Prostate gland (tissue), 2 donors: ENCODE data around the gene KCNMB4. TPM values are rescaled to one million over a fixed set of nuclear protein-coding genes. Genes with fewer than 3 reads are reported as not detected.
A peak's percentile ranks its signal among the peaks of the same experiment; 100 is the strongest.

Source experiments
- DNase-seq: peaks from one replicate; pipeline ENCODE4 v3.0.0-alpha.2; 2019; ENCODE audit warnings: low spot score
- H3K27ac ChIP-seq, 2 donors: fragments of 200-600 bp; sonication (generic); 2 replicates each; pipeline ENCODE4 v1.5.1; 2017 to 2019
- H3K27me3 ChIP-seq: fragments of 200-600 bp; sonication (generic); replicated peaks from 2 replicates; pipeline ENCODE4 v1.5.1; 2019; ENCODE audit not compliant: insufficient read depth
- H3K36me3 ChIP-seq, 2 donors: fragments of 200-600 bp; sonication (generic); 1 replicate in 1 of 2; 2 replicates in 1 of 2; pipeline versions ENCODE4 v1.5.1 to v1.8.1; 2017 to 2019
- H3K4me1 ChIP-seq: fragments of 200-600 bp; sonication (generic); replicated peaks from 2 replicates; pipeline ENCODE4 v1.5.1; 2019
- H3K4me3 ChIP-seq, 2 donors: fragments of 200-600 bp; sonication (generic); 2 replicates each; pipeline ENCODE4 v1.5.1; 2017 to 2019
- H3K9me3 ChIP-seq: fragments of 200-600 bp; sonication (generic); 2 replicates; pipeline ENCODE4 v1.5.1; 2017
- CTCF ChIP-seq, 4 experiments: fragments of 200-600 bp in 2 of 4; fragments of 450-650 bp in 2 of 4; sonication (generic) in 2 of 4; IDR thresholded peaks; 1 replicate in 3 of 4; 2 replicates in 1 of 4; pipeline ENCODE4 v1.5.1; 2016 to 2019; ENCODE audit warnings: antibody characterized with exemption in 4 of 4, mild to moderate bottlenecking in 2 of 4, moderate library complexity in 2 of 4
- POLR2A ChIP-seq: fragments of 450-650 bp; IDR thresholded peaks from one replicate; pipeline ENCODE4 v1.6.1; 2016; ENCODE audit warnings: antibody characterized with exemption, mild to moderate bottlenecking
- POLR2AphosphoS5 ChIP-seq: sonication (generic); formaldehyde crosslinking; IDR thresholded peaks from one replicate; pipeline ENCODE4 v1.6.1; 2017; ENCODE audit warnings: antibody characterized with exemption
- WGBS: methylation state at CpG from one replicate; pipeline ENCODE4 v1.1.5; 2018; 5-methylcytosine and 5-hydroxymethylcytosine counted together
- intact Hi-C: fragments of 100-400 bp; cut with DNase I; formaldehyde crosslinking; loops from one replicate; pipeline ENCODE4 v1.14.2; 2022
- total RNA-seq, 2 donors: library from RNA; depleted of rRNA; stranded (reverse); fragments of >200 nt; gene quantifications; one replicate each; pipeline ENCODE4 v1.1.0, GENCODE V29; 2016

The KCNMB4 gene
- total RNA-seq: 1 to 10 TPM; 1.5 to 4.8 TPM

GRCh38 chr12:70365648-70366518 is at the start of gene KCNMB4:
KCNMB4 (plus strand) TSS chr12:70366290; CDS start chr12:70366735, 445 bp downstream.
- peak within 1 kb of the TSS; percentile 54 to 79 for H3K4me3 ChIP-seq
- intact Hi-C loops: no loop called here
- H3K9me3 ChIP-seq: no peaks in the 10 kb centered on the region
- DNase-seq: peak; percentile 34
- no peaks in the 10 kb centered on the region for H3K4me1 ChIP-seq
- peak within 1 kb of the TSS in 1 of 2 donors; percentile 4 for H3K27ac ChIP-seq
- no peaks in the 10 kb centered on the region for H3K36me3 ChIP-seq
- no peaks in the 10 kb centered on the region for H3K27me3 ChIP-seq
- TF ChIP-seq CTCF (IDR thresholded peaks at IDR 0.05): no peak
- TF ChIP-seq POLR2AphosphoS5: no peak
- no peak for TF ChIP-seq POLR2A
- WGBS: under 1% methylated on average over 54 of the region's 88 CpGs

GRCh38 chr12:70317781-70318180 is 48.3 kb upstream of the KCNMB4 start:
- TF ChIP-seq CTCF (IDR thresholded peaks at IDR 0.05): no peak
- no peak for TF ChIP-seq POLR2A
- no peak for TF ChIP-seq POLR2AphosphoS5
- 95% methylated on average over 3 of the region's 3 CpGs for whole genome bisulfite sequencing
- no peak for DNase-seq
- H3K9me3 ChIP-seq: no peaks in the 10 kb centered on the region
- H3K4me1 ChIP-seq: no peaks in the 10 kb centered on the region
- intact Hi-C loops: no loop called here
- no peak overlapping the region for H3K27ac ChIP-seq
- H3K4me3 ChIP-seq: no peak overlapping the region
- no peaks in the 10 kb centered on the region for H3K36me3 ChIP-seq
- H3K27me3 ChIP-seq: no peaks in the 10 kb centered on the region

GRCh38 chr12:70319605-70320004 is 46.5 kb upstream of the KCNMB4 start:
- DNase-seq: no peak
- Histone ChIP-seq H3K36me3 (no peaks in the 10 kb centered on the region), H3K9me3 (no peaks in the 10 kb centered on the region), H3K27ac (no peak overlapping the region), H3K27me3 (no peaks in the 10 kb centered on the region), H3K4me1 (no peaks in the 10 kb centered on the region), H3K4me3 (no peak overlapping the region)
- WGBS: 91% methylated on average over 4 of the region's 4 CpGs
- intact Hi-C loops: no loop called here
- TF ChIP-seq CTCF (IDR thresholded peaks at IDR 0.05) (no peak), POLR2AphosphoS5 (no peak), POLR2A (no peak)

GRCh38 chr12:70321191-70321590 is 44.9 kb upstream of the KCNMB4 start:
- WGBS: 89% methylated on average over 2 of the region's 2 CpGs
- no peak for DNase-seq
- Histone ChIP-seq H3K36me3 (no peaks in the 10 kb centered on the region), H3K4me1 (no peaks in the 10 kb centered on the region), H3K27me3 (no peaks in the 10 kb centered on the region), H3K27ac (no peak overlapping the region), H3K9me3 (no peaks in the 10 kb centered on the region), H3K4me3 (no peak overlapping the region)
- no peak for TF ChIP-seq POLR2AphosphoS5
- no peak for TF ChIP-seq CTCF (IDR thresholded peaks at IDR 0.05)
- TF ChIP-seq POLR2A: no peak
- intact Hi-C loops: no loop called here

GRCh38 chr12:70327541-70327940 is 38.5 kb upstream of the KCNMB4 start:
- intact Hi-C loops: no loop called here
- Histone ChIP-seq H3K9me3 (no peaks in the 10 kb centered on the region), H3K27ac (no peak overlapping the region), H3K36me3 (no peaks in the 10 kb centered on the region), H3K27me3 (no peaks in the 10 kb centered on the region), H3K4me1 (no peaks in the 10 kb centered on the region), H3K4me3 (no peak overlapping the region)
- DNase-seq: no peak
- WGBS: 98% methylated on average over 2 of the region's 2 CpGs
- no peak for TF ChIP-seq POLR2A
- no peak for TF ChIP-seq POLR2AphosphoS5
- TF ChIP-seq CTCF (IDR thresholded peaks at IDR 0.05): no peak
